CD14-positive monocyte (primary cell): ENCODE data around the gene DCDC2. TPM values are rescaled to one million over a fixed set of nuclear protein-coding genes. Genes with fewer than 3 reads are reported as not detected.
A peak's percentile ranks its signal among the peaks of the same experiment; 100 is the strongest.
"Not testable (repeated sequence)": the region's sequence is repeated elsewhere in the genome, so short reads cannot be mapped to it uniquely, and the experiment has no call there.

Experiments used
- DNase-seq, 3 donors: peaks; one replicate each; pipeline ENCODE4 v3.0.0-alpha.2; 2011 to 2022
- H2AFZ ChIP-seq: 2 replicates; pipeline ENCODE4 v1.6.0; 2012; ENCODE audit warnings: mild to moderate bottlenecking, low read depth, low read length, inconsistent platforms; ENCODE audit not compliant: insufficient read depth, poor library complexity, severe bottlenecking
- H3K27ac ChIP-seq, 2 donors: 1 replicate in 1 of 2; 2 replicates in 1 of 2; pipeline ENCODE4 v1.5.1; 2012 to 2013; ENCODE audit warnings: low read length in 2 of 2, control low read depth in 1 of 2, inconsistent platforms in 1 of 2, low read depth in 1 of 2, mild to moderate bottlenecking in 1 of 2
- H3K27me3 ChIP-seq, 2 donors: one replicate each; pipeline versions ENCODE4 v1.6.0 to v1.6.1; 2011 to 2013; ENCODE audit warnings: low read length in 2 of 2; ENCODE audit not compliant: control insufficient read depth in 2 of 2, insufficient read depth in 2 of 2
- H3K36me3 ChIP-seq, 2 donors: replicated peaks in 1 of 2; 1 replicate in 1 of 2; 2 replicates in 1 of 2; pipeline versions ENCODE4 v1.5.1 to v1.6.1; 2012 to 2013; ENCODE audit warnings: low read length in 2 of 2, control low read depth in 1 of 2, inconsistent platforms in 1 of 2, mild to moderate bottlenecking in 1 of 2; ENCODE audit not compliant: insufficient read depth in 2 of 2, control insufficient read depth in 1 of 2
- H3K4me1 ChIP-seq, 2 donors: 1 replicate in 1 of 2; 2 replicates in 1 of 2; pipeline versions ENCODE4 v1.5.1 to v1.6.1; 2012 to 2013; ENCODE audit warnings: low read length in 2 of 2, control low read depth in 1 of 2, inconsistent platforms in 1 of 2, mild to moderate bottlenecking in 1 of 2, moderate library complexity in 1 of 2; ENCODE audit not compliant: insufficient read depth in 2 of 2, control insufficient read depth in 1 of 2
- H3K4me2 ChIP-seq: replicated peaks from 2 replicates; pipeline ENCODE3; 2012; ENCODE audit warnings: low read length, moderate library complexity, mild to moderate bottlenecking; ENCODE audit not compliant: poor library complexity, severe bottlenecking; ENCODE audit errors: extremely low read depth
- H3K4me3 ChIP-seq, 3 experiments: fragments of 200-600 bp in 1 of 3; sonication (generic) in 1 of 3; replicated peaks in 1 of 3; 1 replicate in 2 of 3; 2 replicates in 1 of 3; pipeline ENCODE4 v1.5.1; 2011 to 2013; ENCODE audit warnings: low read length in 3 of 3, mild to moderate bottlenecking in 3 of 3, control low read depth in 2 of 3, low read depth in 2 of 3, inconsistent platforms in 1 of 3, moderate library complexity in 1 of 3
- H3K79me2 ChIP-seq: 2 replicates; pipeline ENCODE4 v1.6.0; 2012; ENCODE audit warnings: mild to moderate bottlenecking, control low read depth, inconsistent platforms, low read length, moderate library complexity; ENCODE audit not compliant: insufficient read depth
- H3K9ac ChIP-seq: 2 replicates; pipeline ENCODE4 v1.6.0; 2017; ENCODE audit warnings: low read length, mild to moderate bottlenecking; ENCODE audit not compliant: insufficient read depth, poor library complexity, severe bottlenecking
- H3K9me3 ChIP-seq, 2 donors: replicated peaks in 1 of 2; 1 replicate in 1 of 2; 2 replicates in 1 of 2; pipeline versions ENCODE4 v1.5.1 to v1.6.1; 2012 to 2013; ENCODE audit warnings: low read length in 2 of 2, control low read depth in 1 of 2; ENCODE audit not compliant: control insufficient read depth in 1 of 2, insufficient read depth in 1 of 2
- H4K20me1 ChIP-seq: 2 replicates; pipeline ENCODE4 v1.6.0; 2012; ENCODE audit warnings: mild to moderate bottlenecking, low read length, control low read depth, moderate library complexity; ENCODE audit not compliant: insufficient read depth
- H3K27ac Mint-ChIP-seq, 7 donors: one replicate each; pipeline ENCODE4 v1.8.0; 2020; ENCODE audit warnings: mild to moderate bottlenecking in 7 of 7, mixed read lengths in 7 of 7, moderate library complexity in 6 of 7, inconsistent platforms in 2 of 7
- H3K27me3 Mint-ChIP-seq, 3 donors: one replicate each; pipeline ENCODE4 v1.8.0; 2021 to 2022; ENCODE audit warnings: low read depth in 3 of 3, mild to moderate bottlenecking in 3 of 3, mixed read lengths in 3 of 3, moderate library complexity in 3 of 3, inconsistent platforms in 1 of 3
- H3K36me3 Mint-ChIP-seq, 2 donors: one replicate each; pipeline ENCODE4 v1.8.0; 2020; ENCODE audit warnings: mixed read lengths in 2 of 2, inconsistent platforms in 1 of 2, mild to moderate bottlenecking in 1 of 2
- H3K4me1 Mint-ChIP-seq: one replicate; pipeline ENCODE4 v1.8.0; 2020; ENCODE audit warnings: mild to moderate bottlenecking, mixed read lengths
- H3K4me3 Mint-ChIP-seq, 2 donors: one replicate each; pipeline ENCODE4 v1.8.0; 2020; ENCODE audit warnings: mild to moderate bottlenecking in 2 of 2, mixed read lengths in 2 of 2, moderate library complexity in 1 of 2
- H3K9me3 Mint-ChIP-seq, 7 donors: one replicate each; pipeline ENCODE4 v1.8.0; 2020 to 2022; ENCODE audit warnings: mixed read lengths in 7 of 7, mild to moderate bottlenecking in 6 of 7, moderate library complexity in 6 of 7, inconsistent platforms in 2 of 7
- WGBS: methylation state at CpG from one replicate; pipeline ENCODE4 v1.1.5; 2013; ENCODE audit warnings: missing lambda C conversion rate; ENCODE audit not compliant: insufficient coverage; 5-methylcytosine and 5-hydroxymethylcytosine counted together
- intact Hi-C, 2 donors: fragments of 100-400 bp; cut with micrococcal nuclease; formaldehyde crosslinking; loops; one replicate each; pipeline versions ENCODE4 v1.15.0 to v1.15.1; 2023
- polyA plus RNA-seq, 3 donors: library from polyadenylated mRNA; depleted of rRNA in 1 of 3; unstranded in 2 of 3; stranded (reverse) in 1 of 3; fragments of 300-500 nt in 2 of 3; fragments of >200 nt in 1 of 3; fragmentation: Illumina TruSeq in 2 of 3; gene quantifications; 1 replicate in 2 of 3; 2 replicates in 1 of 3; pipeline ENCODE4 v1.2.3, GENCODE V29; 2012 to 2021
- TF ChIP-seq, protein P1 (sequence below): fragments of 200-600 bp; IDR thresholded peaks from one replicate; pipeline ENCODE4 v1.8.0; 2022; ENCODE audit warnings: antibody characterized with exemption, mild to moderate bottlenecking

DCDC2 gene
- polyA plus RNA-seq, 3 donors: not detected

DNA sequence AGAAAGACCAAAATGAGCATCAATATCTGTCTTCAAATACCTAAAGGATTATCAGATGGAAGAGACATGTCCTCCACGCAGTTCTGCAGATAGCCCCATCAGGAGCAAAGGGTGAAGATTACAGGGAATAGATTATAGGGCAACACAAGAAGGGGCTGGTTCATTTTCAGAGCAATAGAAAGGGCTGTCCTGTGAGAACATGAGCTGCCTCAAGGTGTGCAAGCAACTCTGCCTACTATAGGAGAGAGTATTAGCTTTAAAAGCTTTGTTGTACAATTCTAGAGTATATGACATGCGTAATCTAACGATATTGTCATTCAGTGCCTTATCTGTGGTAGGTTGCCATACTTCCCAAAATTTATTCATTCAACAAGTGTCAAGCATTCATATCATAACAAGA is 119.2 kb downstream of the DCDC2 start:
- TF ChIP-seq, protein P1, sequence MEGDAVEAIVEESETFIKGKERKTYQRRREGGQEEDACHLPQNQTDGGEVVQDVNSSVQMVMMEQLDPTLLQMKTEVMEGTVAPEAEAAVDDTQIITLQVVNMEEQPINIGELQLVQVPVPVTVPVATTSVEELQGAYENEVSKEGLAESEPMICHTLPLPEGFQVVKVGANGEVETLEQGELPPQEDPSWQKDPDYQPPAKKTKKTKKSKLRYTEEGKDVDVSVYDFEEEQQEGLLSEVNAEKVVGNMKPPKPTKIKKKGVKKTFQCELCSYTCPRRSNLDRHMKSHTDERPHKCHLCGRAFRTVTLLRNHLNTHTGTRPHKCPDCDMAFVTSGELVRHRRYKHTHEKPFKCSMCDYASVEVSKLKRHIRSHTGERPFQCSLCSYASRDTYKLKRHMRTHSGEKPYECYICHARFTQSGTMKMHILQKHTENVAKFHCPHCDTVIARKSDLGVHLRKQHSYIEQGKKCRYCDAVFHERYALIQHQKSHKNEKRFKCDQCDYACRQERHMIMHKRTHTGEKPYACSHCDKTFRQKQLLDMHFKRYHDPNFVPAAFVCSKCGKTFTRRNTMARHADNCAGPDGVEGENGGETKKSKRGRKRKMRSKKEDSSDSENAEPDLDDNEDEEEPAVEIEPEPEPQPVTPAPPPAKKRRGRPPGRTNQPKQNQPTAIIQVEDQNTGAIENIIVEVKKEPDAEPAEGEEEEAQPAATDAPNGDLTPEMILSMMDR: no peak
- H3K27me3 Mint-ChIP-seq: peaks cover 3 to 8% (median 5%) of the 10 kb centered on the region in 3 donors

GRCh38 chr6:24236779-24237178 is 121.1 kb downstream of the DCDC2 start:
- 0% methylated on average over 2 of the region's 3 CpGs for WGBS

More for the DNA sequence above, 119.2 kb downstream of the DCDC2 start:
- H3K79me2 ChIP-seq: no peaks in the 10 kb centered on the region
- H3K4me1 Mint-ChIP-seq: peaks cover 22% of the 10 kb centered on the region
- WGBS: no CpG with 5 or more reads among the region's 3 CpGs
- H3K27me3 ChIP-seq: no peaks in the 10 kb centered on the region
- DNase-seq: no peak
- intact Hi-C loops: no loop called here
- H3K36me3 ChIP-seq: no peaks in the 10 kb centered on the region
- no peaks in the 10 kb centered on the region for H4K20me1 ChIP-seq
- no peak overlapping the region for H3K4me3 Mint-ChIP-seq
- H3K4me2 ChIP-seq: no peak overlapping the region
- H3K4me1 ChIP-seq: peaks cover 13 to 18% of the 10 kb centered on the region in 2 donors
- no peak overlapping the region for H2AFZ ChIP-seq
- H3K9me3 Mint-ChIP-seq: peaks cover 0 to 4% (median 0%) of the 10 kb centered on the region in 7 donors
- H3K9me3 ChIP-seq: no peaks in the 10 kb centered on the region
- H3K4me3 ChIP-seq: no peak overlapping the region
- no peak overlapping the region for H3K9ac ChIP-seq
- H3K27ac ChIP-seq: no peak overlapping the region
- no peak overlapping the region for H3K27ac Mint-ChIP-seq
- H3K36me3 Mint-ChIP-seq: no peaks in the 10 kb centered on the region

More at GRCh38 chr6:24236779-24237178, 121.1 kb downstream of the DCDC2 start:
- H3K9me3 ChIP-seq, H3K9me3 Mint-ChIP-seq, H3K79me2 ChIP-seq, H3K4me3 Mint-ChIP-seq, H3K27ac ChIP-seq, H3K36me3 ChIP-seq, H3K36me3 Mint-ChIP-seq, H3K4me3 ChIP-seq, H3K27me3 ChIP-seq, H3K9ac ChIP-seq, H2AFZ ChIP-seq, H4K20me1 ChIP-seq, intact Hi-C loops, H3K27me3 Mint-ChIP-seq: not testable (repeated sequence)
- H3K4me1 Mint-ChIP-seq: peaks cover 22% of the 10 kb centered on the region
- H3K4me2 ChIP-seq: peak overlapping the region; percentile 5
- peak; percentile 40 to 59 (median 54) for DNase-seq
- H3K27ac Mint-ChIP-seq: peak overlapping the region; percentile 29 to 85 (median 80)
- peaks cover 13 to 18% of the 10 kb centered on the region in 2 donors for H3K4me1 ChIP-seq
